HG02623 (cell line): ENCODE measurements around the gene NFIB.

ENCODE experiments used
- ATAC-seq: cut with Tn5 transposase; IDR thresholded peaks from one replicate; pipeline ENCODE4 v1.9.1; 2021; ENCODE audit warnings: moderate library complexity; ENCODE audit not compliant: unreplicated experiment

NFIB gene

DNA sequence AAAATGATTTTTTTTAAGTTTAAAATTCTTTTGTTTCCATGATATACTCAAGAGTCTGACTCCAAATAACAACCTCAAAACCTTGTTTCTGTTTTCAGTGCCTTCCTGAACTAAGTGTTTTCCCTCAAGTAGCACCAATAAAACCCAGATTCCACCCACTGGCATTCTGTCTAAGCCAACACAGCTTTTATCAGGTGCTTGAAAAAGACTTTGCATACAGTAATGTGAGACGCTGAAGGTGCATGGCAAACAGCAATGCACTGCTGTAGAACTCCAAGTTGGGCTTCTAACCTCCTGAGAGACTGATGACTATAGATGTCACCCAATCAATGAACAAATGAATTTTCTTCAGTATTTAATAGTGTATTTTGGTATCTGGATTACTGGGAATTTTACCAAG is 95.7 kb downstream of the NFIB start:
- no peak for ATAC-seq

DNA sequence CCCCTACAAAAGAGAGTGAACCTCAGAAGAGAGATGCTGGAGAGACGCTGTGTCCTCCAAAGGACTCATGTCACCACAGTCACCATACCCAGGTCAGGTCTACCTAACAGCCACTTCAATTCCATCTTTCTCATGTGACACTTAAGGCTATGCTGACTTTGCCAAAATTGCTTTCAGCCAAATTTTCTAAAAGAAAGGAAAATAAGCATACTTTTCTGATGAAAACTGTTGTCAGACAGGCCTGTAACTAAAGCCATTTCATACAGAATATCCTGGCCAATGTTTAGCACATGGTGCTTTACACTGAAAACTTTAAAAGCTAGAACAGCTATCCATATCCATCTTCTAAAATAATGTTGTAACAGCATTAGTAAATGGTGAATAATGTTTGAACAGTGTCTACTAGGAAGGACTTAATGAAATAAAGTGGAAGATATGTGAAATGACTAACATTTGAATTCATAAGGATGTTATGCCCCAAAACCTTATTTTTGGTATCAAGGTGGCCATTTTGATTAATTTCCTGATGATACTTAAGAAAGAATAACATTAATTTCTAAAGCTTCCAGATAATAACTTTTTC is 97.2 kb downstream of the NFIB start:
- no peak for ATAC-seq

DNA sequence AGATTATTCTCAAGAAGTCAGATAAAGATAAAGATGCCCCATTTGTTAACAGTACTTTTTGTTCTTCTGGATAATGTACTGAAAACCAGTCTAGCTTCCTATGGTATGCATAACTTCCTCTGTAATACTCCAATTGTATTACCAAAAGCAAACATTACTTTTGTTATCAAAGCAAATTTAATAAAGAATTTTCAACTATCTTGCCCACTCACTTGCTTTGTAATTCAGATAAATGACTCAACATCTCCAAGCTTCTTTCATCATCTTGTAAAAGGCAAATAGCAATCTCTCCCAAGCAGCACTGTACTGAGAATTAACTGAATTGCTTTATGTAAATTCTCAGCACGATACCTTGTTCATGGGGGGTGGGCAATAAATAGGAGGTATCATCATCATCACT is 98.3 kb downstream of the NFIB start:
- no peak for ATAC-seq

DNA sequence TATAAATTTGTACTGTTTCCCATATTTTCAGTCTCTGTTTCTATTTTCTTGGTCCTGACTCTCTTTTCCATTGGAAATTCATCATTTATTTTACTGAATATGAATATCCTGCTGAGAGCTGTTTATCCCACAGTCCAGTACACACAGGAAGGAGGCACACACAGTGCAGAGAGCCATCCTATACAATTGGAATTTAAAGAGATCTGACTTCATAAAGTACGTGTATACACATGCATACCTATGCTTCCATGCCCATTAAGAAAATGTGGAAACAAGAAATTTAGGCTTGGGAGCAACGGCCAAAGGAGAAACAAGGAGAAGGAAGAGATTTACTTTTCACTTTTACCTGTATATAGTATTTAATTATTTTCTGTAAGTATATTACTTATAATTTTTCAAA is 99.2 kb downstream of the NFIB start:
- no peak for ATAC-seq

DNA sequence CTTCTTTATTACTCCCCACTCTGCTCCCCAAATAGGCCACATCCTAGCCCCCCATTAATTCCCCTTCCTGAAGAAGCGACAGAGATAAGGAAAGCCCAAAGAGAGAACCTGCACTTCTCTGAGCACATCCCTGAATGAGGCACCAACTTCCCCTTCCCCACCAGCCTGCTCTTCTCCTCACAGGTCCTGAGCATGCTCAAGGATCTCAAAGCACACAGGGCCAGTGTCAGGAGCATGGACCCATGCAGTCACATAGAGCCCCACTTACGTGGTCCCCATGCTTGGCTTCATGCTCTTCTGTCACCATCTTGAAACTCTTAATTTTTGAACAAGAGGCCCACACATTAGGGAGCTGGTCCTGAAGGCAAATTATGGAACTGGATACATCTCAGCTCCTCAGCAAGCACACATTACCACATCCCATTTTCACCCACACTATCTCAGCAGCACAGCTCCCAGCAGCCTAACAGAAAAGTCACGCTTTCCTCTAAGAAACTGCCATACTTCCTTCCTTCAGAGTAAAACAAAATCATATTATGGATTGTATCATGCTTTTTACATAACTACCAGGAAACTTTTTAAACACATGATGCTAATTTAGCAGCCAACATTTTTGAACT is 99.8 kb downstream of the NFIB start:
- no peak for ATAC-seq

DNA sequence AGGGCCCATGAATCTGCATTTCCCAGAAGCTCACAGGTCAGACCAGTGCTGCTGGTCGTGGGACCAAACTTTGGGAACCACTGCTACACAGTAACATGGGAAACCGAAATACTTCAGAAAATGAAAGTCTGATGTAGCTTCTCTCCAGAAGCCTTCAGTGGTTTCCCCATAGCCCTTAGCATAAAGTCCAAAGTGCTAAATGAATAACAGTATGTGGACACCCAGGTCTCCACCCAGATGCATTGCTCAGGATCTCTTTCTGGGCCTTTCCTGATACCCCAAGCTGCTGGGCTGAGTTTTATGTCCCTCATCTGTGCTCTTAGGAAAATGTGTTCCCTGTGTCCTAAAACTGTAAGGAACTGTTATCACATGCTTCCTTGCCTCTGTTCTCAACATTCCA is 100.4 kb downstream of the NFIB start:
- ATAC-seq: no peak

DNA sequence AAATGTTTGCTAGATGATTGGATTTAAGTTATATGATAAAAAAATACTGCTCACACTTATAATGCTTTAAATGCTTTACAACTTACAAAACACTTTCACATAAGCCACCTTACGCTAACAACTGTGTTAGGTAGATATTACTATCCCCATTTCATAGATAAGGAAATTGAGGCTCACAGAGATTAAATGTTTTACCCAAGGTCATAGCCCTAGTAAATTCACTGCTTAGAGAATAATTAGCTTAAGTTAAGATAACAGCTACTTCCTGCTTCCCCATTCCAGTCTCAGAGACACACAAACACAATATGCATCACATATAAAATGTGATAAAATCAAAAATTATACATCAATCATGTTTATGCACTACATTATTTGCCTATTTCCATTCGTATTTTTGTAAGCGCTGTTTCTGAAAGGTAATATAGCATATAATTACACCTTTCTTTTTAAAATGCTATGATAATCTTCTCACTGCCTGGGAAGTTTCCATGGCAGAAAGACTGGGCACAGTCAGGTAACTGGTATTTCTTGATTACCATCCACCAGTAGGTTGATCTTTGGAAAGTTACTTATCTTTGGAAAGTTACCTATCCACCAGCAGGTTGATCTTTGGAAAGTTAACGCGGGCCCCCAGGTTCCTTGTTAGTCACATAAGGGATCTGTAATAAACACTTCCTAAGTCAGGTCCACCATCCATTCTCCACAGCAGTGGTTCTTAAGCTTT is 101.1 kb downstream of the NFIB start:
- no peak for ATAC-seq

DNA sequence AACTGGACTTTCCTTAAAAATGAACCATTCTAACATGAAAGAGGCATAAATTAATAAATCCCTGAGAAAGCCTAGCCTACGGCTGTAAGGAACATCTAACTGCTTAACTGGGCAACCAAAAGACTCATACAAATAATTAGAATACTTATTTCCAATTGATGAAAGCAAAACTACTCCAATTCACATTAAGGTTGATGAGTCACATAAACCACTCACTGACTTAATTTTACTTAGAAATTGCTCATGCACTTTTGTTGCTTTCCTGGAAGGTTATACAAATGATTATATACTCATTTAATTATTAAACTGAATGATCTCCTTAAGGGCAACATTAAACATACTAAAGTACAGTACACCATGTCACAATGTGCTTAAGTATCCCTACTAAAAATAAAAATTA is 101.9 kb downstream of the NFIB start:
- ATAC-seq: no peak

DNA sequence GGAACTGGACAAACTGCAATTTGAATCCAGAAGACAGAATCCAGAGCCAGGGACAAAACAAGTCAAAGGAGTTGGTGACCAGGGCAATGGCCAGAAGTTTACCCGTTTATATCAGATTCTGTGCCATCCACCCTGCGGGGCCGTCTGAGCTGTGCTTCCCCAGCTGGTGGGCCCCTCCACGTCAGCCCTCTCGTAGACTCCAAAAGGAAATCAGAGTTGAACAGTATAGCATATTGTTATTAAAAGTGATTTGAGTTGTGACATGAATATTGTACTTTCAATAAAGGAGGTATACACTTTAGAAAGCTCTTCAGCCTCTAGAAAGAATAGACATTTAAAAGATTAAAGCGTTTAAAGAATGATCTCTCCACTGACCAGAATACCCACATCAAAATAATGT is 102.4 kb downstream of the NFIB start:
- ATAC-seq: no peak

DNA sequence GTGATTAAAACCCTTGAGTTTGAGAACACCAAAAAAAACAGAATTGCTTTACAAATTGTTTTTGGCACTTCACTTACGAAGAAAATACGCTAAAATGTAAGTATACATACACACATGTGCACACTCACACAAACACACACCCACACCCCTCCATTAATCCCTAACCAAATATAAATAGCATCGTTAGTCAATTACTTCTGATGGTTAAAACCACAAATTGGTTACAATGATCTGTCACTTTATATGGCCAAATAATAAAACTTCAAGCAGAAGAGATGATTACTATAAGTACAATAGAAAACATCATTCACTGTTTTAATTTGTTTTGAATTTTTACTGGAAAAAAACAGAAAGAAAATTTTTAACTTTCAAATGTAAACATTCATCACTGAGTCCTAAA is 103.5 kb downstream of the NFIB start:
- no peak for ATAC-seq

DNA sequence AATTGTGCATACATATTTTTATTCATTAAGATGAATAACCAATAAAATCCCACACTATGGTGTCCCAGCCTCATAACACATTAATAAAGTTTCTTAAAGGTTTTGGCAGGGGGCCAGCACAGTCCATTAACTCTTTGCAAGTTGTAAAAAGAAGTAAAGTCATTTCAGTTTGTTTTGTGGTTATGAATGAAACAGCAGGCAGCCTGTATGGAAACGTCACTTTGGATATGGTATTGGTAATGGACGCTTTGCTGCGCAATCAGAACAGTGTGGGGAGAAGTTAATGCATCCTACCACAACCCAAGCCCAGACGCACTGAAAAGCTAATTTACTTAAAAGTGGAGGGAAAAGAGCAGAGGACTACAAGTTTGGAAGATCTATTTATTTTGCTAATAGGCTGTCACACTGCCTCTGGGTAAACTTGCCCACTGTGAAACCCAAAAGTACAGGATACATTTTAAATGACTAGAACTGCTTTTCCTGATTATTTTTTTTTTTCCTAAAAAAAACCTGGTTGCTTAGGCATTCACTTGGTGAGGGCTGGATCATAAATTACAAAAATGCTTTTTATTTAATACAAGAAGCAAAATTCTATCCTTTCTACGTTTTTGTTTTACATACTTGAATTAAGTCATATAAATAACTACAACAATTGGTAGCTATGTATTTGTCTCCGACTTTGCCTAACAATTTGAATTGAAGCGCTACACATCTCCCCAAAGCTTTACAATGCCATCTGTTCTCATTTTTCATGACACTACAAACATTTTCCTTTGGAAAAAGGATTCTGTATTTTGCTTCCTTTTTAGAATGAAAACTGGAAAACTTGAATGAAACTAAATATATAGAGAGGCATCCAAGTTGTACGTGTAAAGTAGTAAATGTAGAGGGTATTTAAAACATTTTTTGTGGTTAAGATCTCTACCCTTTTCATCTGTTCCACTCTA is 104.3 kb downstream of the NFIB start:
- no peak for ATAC-seq

DNA sequence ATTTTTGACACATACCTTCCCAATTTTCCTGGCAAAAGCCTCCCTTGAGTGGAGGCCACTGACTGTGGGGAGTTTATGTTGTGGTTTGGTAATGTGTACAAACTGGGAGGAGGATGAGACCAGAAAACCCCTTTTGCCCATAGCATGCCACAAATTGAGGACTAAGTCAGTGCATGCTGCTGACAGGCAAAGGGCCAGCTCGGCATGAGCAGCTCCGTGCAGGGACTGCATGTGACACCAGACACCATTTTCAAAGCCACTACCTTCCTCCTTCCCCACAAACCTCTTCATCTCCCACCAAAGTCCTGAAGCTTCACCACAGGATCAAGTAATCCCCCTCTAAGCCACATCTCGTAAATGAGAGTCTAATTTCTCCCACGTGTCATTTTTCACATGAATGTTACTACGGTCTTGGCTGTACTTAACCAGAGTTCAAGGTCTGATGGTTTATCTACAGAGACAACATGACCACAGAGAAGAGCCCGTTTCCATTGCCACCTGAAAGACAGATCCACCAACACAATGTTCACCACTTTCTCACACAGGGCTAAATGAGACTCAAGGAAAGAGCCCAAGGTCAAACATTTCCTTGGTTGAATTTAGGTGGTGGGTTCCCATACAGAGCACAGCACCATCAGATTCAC is 106.5 kb downstream of the NFIB start:
- no peak for ATAC-seq

DNA sequence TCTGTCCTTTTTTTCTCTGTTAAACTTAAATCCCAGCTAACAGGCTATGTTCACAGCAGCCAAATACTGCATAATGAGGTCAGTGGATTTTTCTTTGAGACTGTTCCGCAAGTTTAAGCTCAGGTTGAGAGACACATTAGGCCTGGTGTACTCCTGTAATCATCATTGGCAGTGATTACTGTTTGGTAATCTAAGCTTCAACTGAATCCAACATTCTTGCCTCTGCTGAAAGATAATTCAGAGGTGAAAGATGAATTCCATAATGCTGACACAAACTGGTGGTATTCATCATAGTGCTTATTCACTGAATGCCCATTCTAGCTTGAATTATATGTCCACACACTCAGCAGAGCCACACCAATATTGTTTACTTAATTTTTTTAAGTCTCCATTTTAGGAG is 108.5 kb downstream of the NFIB start:
- ATAC-seq: no peak

DNA sequence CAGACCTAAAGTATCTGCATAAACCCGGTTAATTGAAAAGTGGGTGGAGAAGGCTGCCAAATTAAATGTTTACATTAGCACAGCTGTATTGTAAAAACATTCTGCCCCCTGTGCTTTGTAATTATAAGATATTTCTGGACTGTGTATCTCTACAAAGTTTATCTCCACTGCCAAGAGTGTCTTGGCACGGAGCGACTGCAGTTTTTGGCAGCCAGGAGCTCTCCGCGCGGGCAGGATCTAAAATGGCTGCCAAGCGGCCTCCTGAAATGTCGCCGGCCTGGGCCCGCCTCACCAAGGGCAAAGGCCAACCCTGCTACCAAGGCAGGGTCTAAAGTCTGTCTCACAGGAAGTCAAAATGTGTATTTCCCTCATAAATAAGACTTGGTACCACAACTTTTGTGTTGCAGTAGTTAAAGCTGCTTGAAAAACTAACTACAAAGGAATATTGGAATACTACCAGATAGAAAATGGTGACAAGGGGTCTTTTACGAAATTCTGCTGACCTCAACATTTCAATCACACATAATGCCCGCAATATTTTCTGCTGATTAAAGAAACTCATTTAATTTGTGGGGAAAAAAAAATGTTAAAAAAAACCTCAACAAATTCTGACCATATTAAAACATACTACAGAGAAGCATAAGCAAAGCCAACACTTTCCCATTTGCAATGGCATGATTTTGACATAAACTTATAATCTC is 110.4 kb downstream of the NFIB start:
- ATAC-seq: no peak

DNA sequence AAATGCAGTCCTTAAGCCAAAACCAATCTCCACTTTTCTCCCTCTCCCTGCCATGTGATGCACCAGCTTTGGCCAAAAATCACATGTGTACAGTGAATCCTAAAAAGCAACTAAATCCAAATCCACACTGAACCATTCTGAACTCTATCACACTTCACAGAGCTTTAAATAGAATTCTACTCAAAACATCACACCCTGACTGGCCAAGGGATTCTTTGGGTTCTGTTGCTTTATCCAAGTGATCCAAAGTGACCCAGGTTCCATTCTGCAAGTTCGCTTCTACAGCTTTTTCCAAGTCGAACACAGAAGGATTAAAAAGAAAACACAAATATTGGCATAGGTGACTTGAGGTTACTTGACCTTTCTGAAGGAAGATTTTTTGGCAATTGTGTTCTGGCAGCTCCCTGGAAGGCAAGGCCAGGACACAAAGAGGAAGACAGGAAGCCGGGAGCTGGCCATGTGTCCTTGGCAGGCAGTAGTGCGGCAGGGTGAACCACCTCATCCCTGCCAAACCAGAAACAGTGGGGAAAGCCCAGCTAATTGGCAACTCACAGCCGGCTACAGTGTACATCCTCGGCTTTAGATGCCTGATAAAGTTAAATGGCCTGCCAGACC is 115.0 kb downstream of the NFIB start:
- ATAC-seq: no peak

DNA sequence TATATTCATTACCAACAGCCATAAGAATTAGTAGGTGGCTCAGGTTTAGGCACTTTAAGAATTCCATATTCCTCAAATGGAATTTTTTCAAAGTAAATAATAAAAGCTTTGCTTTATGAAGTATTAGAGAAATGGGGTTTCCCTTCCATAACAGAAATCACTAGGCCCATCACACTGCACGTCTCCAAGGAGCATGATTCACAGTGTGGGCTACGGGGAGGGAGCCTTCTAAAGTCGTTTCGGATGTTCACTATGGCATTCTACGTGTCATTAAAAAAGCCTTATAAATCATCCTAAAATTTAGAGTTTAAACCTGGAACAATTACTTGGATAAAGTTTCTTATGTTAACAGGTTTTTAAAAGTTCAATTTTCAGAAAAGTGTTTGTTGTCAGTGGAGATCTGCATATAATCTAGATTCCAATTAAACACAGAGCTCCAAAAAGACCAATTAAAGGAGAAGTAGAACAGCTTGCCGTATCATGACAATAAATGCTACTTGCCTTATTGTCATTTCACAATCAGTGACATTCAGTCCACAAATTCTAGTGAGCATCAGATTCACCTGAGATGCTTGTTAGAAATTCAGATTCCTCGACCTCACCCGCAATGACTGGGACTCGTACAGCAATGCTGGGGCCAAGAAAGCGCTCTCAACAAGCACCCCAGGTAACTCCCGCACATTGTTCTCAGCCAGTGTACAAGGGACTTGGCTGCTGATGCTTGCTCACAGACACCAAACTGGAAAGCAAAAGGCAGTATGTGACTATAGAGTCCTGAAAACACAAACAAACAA is 115.7 kb downstream of the NFIB start:
- no peak for ATAC-seq

DNA sequence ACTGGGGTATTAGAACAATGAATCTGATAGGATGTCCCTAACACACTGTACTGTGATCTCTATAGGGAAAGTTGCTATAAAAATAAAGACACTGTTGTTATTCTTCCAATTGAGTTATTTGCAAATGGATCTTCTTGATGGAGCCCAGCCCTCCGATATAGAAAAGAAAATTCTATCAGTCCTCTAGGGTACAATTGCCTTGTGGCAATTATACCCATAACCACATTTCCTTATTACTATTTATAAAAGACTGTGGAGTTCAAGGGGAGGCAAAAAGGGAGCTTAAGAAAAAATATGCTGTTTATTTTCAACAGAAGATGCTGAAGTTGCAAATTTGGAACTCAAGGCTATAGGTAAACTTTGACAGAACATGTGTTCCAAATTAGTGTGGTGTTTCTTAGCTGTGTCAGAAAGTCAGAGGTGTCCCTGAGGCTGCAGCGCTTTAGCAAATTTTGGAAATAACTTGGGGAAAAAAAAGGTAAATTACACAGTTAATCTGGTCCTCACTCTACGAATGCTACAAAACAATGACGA is 116.5 kb downstream of the NFIB start:
- ATAC-seq: no peak

DNA sequence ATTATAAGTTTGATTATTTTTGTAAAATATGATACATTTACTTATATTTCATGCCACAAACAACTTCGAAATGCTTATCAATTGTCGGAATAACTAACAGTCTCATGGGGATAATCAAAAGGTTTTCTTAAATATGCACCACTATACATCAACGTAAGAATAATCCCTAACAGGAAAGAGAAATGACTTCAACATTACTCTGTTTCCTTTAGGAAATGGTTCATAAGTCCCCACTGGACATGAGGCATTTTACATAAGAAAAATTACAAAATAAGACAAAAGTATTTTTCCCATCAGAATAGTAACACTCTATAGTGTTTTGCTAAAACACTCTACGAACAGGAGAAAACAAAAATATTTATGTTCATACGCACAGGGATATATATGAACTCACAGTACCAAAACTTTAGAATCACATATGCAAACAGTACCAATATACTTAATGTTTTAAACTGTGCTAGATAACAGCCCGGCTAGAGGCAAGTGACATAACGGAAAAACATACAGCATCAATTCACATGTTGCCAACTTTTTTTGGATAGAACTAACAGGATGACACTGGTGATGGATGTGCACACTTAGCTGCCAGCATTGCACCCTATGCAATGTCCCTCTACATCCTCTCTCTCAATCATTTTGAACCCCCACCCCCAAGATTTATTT is 120.5 kb downstream of the NFIB start:
- no peak for ATAC-seq
